SIG-M5 (cell line): ENCODE data around the gene NAA15.
"Not testable (repeated sequence)": the region's sequence is repeated elsewhere in the genome, so short reads cannot be mapped to it uniquely, and the experiment has no call there.

Experiments
- DNase-seq: peaks from one replicate; lab custom pipeline; 2025; lab: John Stamatoyannopoulos, UW

NAA15 gene

GRCh38 chr4:139367421-139368090 lies 66.3 kb downstream of the NAA15 start:
- DNase-seq, result no peak

GRCh38 chr4:139368998-139369397 lies 67.7 kb downstream of the NAA15 start:
- no peak for DNase-seq

- no peak for DNase-seq
Measured at GRCh38 chr4:139374251-139374650, 72.9 kb downstream of the NAA15 start.

GRCh38 chr4:139386421-139386820 lies 85.1 kb downstream of the NAA15 start:
- DNase-seq, result no peak

GRCh38 chr4:139389102-139389501 lies 87.8 kb downstream of the NAA15 start:
- no peak for DNase-seq

- no peak for DNase-seq
Measured at GRCh38 chr4:139389991-139390390, 88.7 kb downstream of the NAA15 start.

- no peak for DNase-seq
Measured at GRCh38 chr4:139391731-139392130, 90.4 kb downstream of the NAA15 start.

- DNase-seq, result no peak
Measured at GRCh38 chr4:139392797-139393196, 91.5 kb downstream of the NAA15 start.

GRCh38 chr4:139401368-139401767 lies 100.1 kb downstream of the NAA15 start:
- no peak for DNase-seq

GRCh38 chr4:139402436-139402835 lies 101.1 kb downstream of the NAA15 start:
- DNase-seq, result no peak

GRCh38 chr4:139403462-139403861 lies 102.2 kb downstream of the NAA15 start:
- DNase-seq, result no peak

- DNase-seq, result no peak
Measured at GRCh38 chr4:139410312-139410711, 109.0 kb downstream of the NAA15 start.

- not testable (repeated sequence) for DNase-seq
Measured at GRCh38 chr4:139414671-139415210, 113.4 kb downstream of the NAA15 start.

- no peak for DNase-seq
Measured at GRCh38 chr4:139416073-139416673, 114.9 kb downstream of the NAA15 start.

- peak; percentile 18 for DNase-seq
Measured at GRCh38 chr4:139419388-139419914, 118.1 kb downstream of the NAA15 start.

- DNase-seq, result no peak
Measured at GRCh38 chr4:139420652-139421051, 119.3 kb downstream of the NAA15 start.

GRCh38 chr4:139436122-139436521 lies 134.8 kb downstream of the NAA15 start:
- DNase-seq, result no peak

GRCh38 chr4:139438141-139438540 lies 136.8 kb downstream of the NAA15 start:
- DNase-seq, result no peak

- no peak for DNase-seq
Measured at GRCh38 chr4:139441029-139441428, 139.7 kb downstream of the NAA15 start.

- DNase-seq, result no peak
Measured at GRCh38 chr4:139443661-139444060, 142.4 kb downstream of the NAA15 start.

GRCh38 chr4:139444881-139445280 lies 143.6 kb downstream of the NAA15 start:
- DNase-seq, result not testable (repeated sequence)

- DNase-seq, result not testable (repeated sequence)
Measured at GRCh38 chr4:139447078-139447477, 145.8 kb downstream of the NAA15 start.

GRCh38 chr4:139450586-139450985 lies 149.3 kb downstream of the NAA15 start:
- no peak for DNase-seq
